HepG2 (cell line): ENCODE data around the gene FILIP1. TPM values are rescaled to one million over a fixed set of nuclear protein-coding genes. Genes with fewer than 3 reads are reported as not detected.

Experiments
- CBX2 ChIP-seq, 2 experiments: fragments of 200-600 bp in 1 of 2; sonication (generic); formaldehyde crosslinking in 1 of 2; IDR thresholded peaks; 2 replicates each; pipeline versions ENCODE4 v1.7.0 to v1.8.1; 2018 to 2022; ENCODE audit warnings: low read depth in 2 of 2, low read length in 1 of 2, mild to moderate bottlenecking in 1 of 2, missing genetic modification reagents in 1 of 2
- CTCF ChIP-seq: sonication (generic); formaldehyde crosslinking; IDR thresholded peaks from 2 replicates; pipeline ENCODE4 v1.5.0; 2020; ENCODE audit warnings: mild to moderate bottlenecking, missing genetic modification reagents, moderate library complexity
- DPF2 ChIP-seq: sonication (generic); formaldehyde crosslinking; IDR thresholded peaks from 2 replicates; pipeline ENCODE4 v1.4.0; 2020; ENCODE audit warnings: mild to moderate bottlenecking, low read depth, missing genetic modification reagents, borderline replicate concordance
- MAFF ChIP-seq: IDR thresholded peaks from 2 replicates; pipeline ENCODE4 v1.6.1; 2011; ENCODE audit warnings: low read depth, low read length, improper control_type of control experiment
- NFAT5 ChIP-seq: sonication (generic); formaldehyde crosslinking; IDR thresholded peaks from 2 replicates; pipeline ENCODE4 v1.4.0; 2020; ENCODE audit warnings: missing genetic modification reagents
- RAD21 ChIP-seq: fragments of 450-650 bp; formaldehyde crosslinking; IDR thresholded peaks from 2 replicates; pipeline ENCODE4 v1.5.0; 2020; ENCODE audit warnings: mild to moderate bottlenecking
- SMAD9 ChIP-seq: sonication (generic); formaldehyde crosslinking; IDR thresholded peaks from 2 replicates; pipeline ENCODE4 v1.5.1; 2020; ENCODE audit warnings: mild to moderate bottlenecking, missing genetic modification reagents
- SMC3 ChIP-seq: IDR thresholded peaks from 2 replicates; pipeline ENCODE4 v1.6.1; 2011; ENCODE audit warnings: low read length, improper control_type of control experiment
- TCF12 ChIP-seq, 2 experiments: fragments of 450-650 bp in 1 of 2; sonication (generic) in 1 of 2; formaldehyde crosslinking in 1 of 2; IDR thresholded peaks; 2 replicates each; pipeline versions ENCODE4 v1.6.1 to v1.8.0; 2017 to 2022; ENCODE audit warnings: antibody characterized with exemption in 1 of 2, mild to moderate bottlenecking in 1 of 2, missing genetic modification reagents in 1 of 2, moderate library complexity in 1 of 2
- ZBTB38 ChIP-seq: sonication (generic); formaldehyde crosslinking; IDR thresholded peaks from 2 replicates; pipeline ENCODE4 v1.5.1; 2020; ENCODE audit warnings: mild to moderate bottlenecking, missing genetic modification reagents
- ZFP36 ChIP-seq: fragments of 150-350 bp; IDR thresholded peaks from 2 replicates; pipeline ENCODE4 v1.6.1; 2018; ENCODE audit warnings: borderline replicate concordance, low read length, low read depth; ENCODE audit not compliant: partially characterized antibody
- ZNF253 ChIP-seq: sonication (generic); formaldehyde crosslinking; IDR thresholded peaks from 2 replicates; pipeline ENCODE4 v1.8.0; 2022; ENCODE audit warnings: mild to moderate bottlenecking, missing genetic modification reagents, borderline replicate concordance
- polyA plus RNA-seq, 8 experiments: library from polyadenylated mRNA; depleted of rRNA in 3 of 8; stranded (reverse) in 7 of 8; unstranded in 1 of 8; fragments of >200 nt; fragmentation: Illumina TruSeq in 4 of 8; extraction: Trizol in 4 of 8; gene quantifications; 2 replicates each; pipeline versions ENCODE4 v1.2.1 to v1.2.3, GENCODE V29; 2011 to 2016; ENCODE audit warnings: low read depth in 4 of 8, missing spikeins in 1 of 8, mixed read lengths in 1 of 8; ENCODE audit not compliant: insufficient read depth in 1 of 8
- total RNA-seq, 5 experiments: library from RNA; depleted of rRNA; stranded (reverse); fragments of >200 nt; fragmentation: Illumina TruSeq; extraction: Trizol; gene quantifications; 2 replicates each; pipeline ENCODE4 v1.2.3, GENCODE V29; 2016; ENCODE audit warnings: low read depth in 1 of 5
- TF ChIP-seq, protein P1 (sequence below): sonication (generic); formaldehyde crosslinking; IDR thresholded peaks from 2 replicates; pipeline ENCODE4 v1.4.0; 2020; ENCODE audit warnings: mild to moderate bottlenecking, low read depth, missing genetic modification reagents
- TF ChIP-seq, protein P2 (sequence below): sonication (generic); formaldehyde crosslinking; IDR thresholded peaks from 2 replicates; pipeline ENCODE4 v1.8.1; 2023; ENCODE audit warnings: mild to moderate bottlenecking, missing genetic modification reagents

FILIP1 gene
- total and polyA plus RNA-seq, 2 of the 13 experiments (the other 11 are each of a cell fraction or from before 2014, with no cell fraction given) = not detected

DNA sequence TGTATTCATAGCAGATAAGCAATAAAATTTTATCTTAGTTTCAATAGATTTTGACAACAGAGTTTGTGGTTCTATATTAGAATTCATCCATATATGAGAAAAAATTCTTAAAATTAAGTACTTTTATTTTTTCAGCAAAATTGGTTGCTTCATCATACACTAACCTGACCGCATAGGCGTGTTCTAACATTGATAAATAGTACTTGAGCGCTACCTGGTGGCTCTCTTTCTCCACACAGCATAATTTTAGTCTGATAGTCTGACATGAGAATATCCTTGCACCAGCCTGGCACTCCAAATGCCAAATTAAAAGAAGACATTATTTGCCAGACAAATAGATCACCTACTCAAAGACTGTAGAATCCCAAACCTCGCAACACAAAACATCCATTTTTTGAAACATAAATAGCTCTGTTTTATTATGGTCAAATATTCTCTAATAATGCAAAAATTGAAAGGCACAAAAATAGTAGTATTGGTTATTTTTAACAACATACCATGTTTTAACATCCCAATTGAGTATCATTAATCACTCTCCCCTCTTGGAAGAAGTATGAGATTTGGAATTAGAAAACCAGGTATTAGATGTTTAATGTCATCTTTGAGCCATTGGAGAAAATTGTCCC is 33.0 kb upstream of the FILIP1 start (continued):
- TF ChIP-seq NFAT5 (CRISPR knock-in tag) (no peak), SMAD9 (CRISPR knock-in tag) (no peak), RAD21 (CRISPR knock-in tag) (peak; percentile 65), DPF2 (CRISPR knock-in tag) (no peak), CTCF (CRISPR knock-in tag) (peak; percentile 76), CBX2 (IDR thresholded peaks at IDR 0.05; ENCODE audit: low read depth, low read length) (no peak), CBX2 (CRISPR knock-in tag; IDR thresholded peaks at IDR 0.05; ENCODE audit: low read depth) (no peak), TCF12 (IDR thresholded peaks at IDR 0.05) (no peak), TCF12 (CRISPR knock-in tag; IDR thresholded peaks at IDR 0.05) (no peak), ZNF253 (no peak), SMC3 (peak; percentile 90), MAFF (no peak), ZBTB38 (CRISPR knock-in tag) (no peak), ZFP36 (no peak)
- TF ChIP-seq, protein P1, sequence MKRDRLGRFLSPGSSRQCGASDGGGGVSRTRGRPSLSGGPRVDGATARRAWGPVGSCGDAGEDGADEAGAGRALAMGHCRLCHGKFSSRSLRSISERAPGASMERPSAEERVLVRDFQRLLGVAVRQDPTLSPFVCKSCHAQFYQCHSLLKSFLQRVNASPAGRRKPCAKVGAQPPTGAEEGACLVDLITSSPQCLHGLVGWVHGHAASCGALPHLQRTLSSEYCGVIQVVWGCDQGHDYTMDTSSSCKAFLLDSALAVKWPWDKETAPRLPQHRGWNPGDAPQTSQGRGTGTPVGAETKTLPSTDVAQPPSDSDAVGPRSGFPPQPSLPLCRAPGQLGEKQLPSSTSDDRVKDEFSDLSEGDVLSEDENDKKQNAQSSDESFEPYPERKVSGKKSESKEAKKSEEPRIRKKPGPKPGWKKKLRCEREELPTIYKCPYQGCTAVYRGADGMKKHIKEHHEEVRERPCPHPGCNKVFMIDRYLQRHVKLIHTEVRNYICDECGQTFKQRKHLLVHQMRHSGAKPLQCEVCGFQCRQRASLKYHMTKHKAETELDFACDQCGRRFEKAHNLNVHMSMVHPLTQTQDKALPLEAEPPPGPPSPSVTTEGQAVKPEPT (CRISPR knock-in tag) = no peak
- TF ChIP-seq, protein P2, sequence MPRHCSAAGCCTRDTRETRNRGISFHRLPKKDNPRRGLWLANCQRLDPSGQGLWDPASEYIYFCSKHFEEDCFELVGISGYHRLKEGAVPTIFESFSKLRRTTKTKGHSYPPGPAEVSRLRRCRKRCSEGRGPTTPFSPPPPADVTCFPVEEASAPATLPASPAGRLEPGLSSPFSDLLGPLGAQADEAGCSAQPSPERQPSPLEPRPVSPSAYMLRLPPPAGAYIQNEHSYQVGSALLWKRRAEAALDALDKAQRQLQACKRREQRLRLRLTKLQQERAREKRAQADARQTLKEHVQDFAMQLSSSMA (CRISPR knock-in tag) = no peak
